Heart left ventricle (tissue), 16 donors: ENCODE data around the gene TMEM94. TPM values are rescaled to one million over a fixed set of nuclear protein-coding genes. Genes with fewer than 3 reads are reported as not detected.

Experiments
- ATAC-seq, 4 donors: fragments of 200-7000 bp; cut with Tn5 transposase; one replicate each; pipeline ENCODE4 v1.9.1; 2020 to 2022; ENCODE audit warnings: moderate library complexity in 4 of 4, mild to moderate bottlenecking in 3 of 4, moderate number of reproducible peaks in 1 of 4
- DNase-seq, 5 donors: peaks; one replicate each; pipeline ENCODE4 v3.0.0-alpha.2; 2020
- H3K27ac ChIP-seq, 12 donors: fragments of 200-600 bp; sonication (generic) in 4 of 12; one replicate each; pipeline versions ENCODE4 v1.5.0 to v1.8.0; 2016 to 2022; ENCODE audit warnings: mild to moderate bottlenecking in 2 of 12
- H3K27me3 ChIP-seq, 9 donors: fragments of 200-600 bp; sonication (generic) in 2 of 9; one replicate each; pipeline versions ENCODE4 v1.5.1 to v1.8.0; 2016 to 2022; ENCODE audit warnings: mild to moderate bottlenecking in 3 of 9
- H3K36me3 ChIP-seq, 9 donors: fragments of 200-600 bp; sonication (generic) in 2 of 9; one replicate each; pipeline versions ENCODE4 v1.5.0 to v1.8.0; 2018 to 2022; ENCODE audit warnings: mild to moderate bottlenecking in 2 of 9
- H3K4me1 ChIP-seq, 12 donors: fragments of 200-600 bp; sonication (generic) in 4 of 12; one replicate each; pipeline versions ENCODE4 v1.5.0 to v1.8.0; 2016 to 2022; ENCODE audit warnings: mild to moderate bottlenecking in 3 of 12
- H3K4me3 ChIP-seq, 12 donors: fragments of 200-600 bp; sonication (generic) in 4 of 12; one replicate each; pipeline versions ENCODE4 v1.5.0 to v1.8.0; 2017 to 2022; ENCODE audit warnings: mild to moderate bottlenecking in 9 of 12, moderate library complexity in 4 of 12
- H3K9me3 ChIP-seq, 12 donors: fragments of 200-600 bp; sonication (generic) in 4 of 12; one replicate each; pipeline versions ENCODE4 v1.5.0 to v1.8.0; 2016 to 2022; ENCODE audit warnings: mild to moderate bottlenecking in 1 of 12
- CTCF ChIP-seq, 12 donors: fragments of 200-600 bp; sonication (generic) in 4 of 12; IDR thresholded peaks; one replicate each; pipeline versions ENCODE4 v1.5.0 to v1.8.0; 2018 to 2022; ENCODE audit warnings: antibody characterized with exemption in 12 of 12, mild to moderate bottlenecking in 5 of 12
- POLR2A ChIP-seq, 2 donors: fragments of 450-650 bp; IDR thresholded peaks; one replicate each; pipeline ENCODE4 v1.6.1; 2017; ENCODE audit warnings: antibody characterized with exemption in 2 of 2, mild to moderate bottlenecking in 2 of 2, moderate library complexity in 2 of 2
- WGBS, 4 donors: extraction: QIAGEN DNeasy Blood & Tissue Kit in 2 of 4; methylation state at CpG; one replicate each; pipeline versions ENCODE4 v1.1.5 to v1.1.7; 2013 to 2018; 5-methylcytosine and 5-hydroxymethylcytosine counted together
- intact Hi-C, 10 donors: fragments of 100-400 bp; cut with DNase I; formaldehyde crosslinking; loops; one replicate each; pipeline versions ENCODE4 v1.11.1 to v1.14.2; 2022
- polyA plus RNA-seq, 2 donors: library from polyadenylated mRNA; stranded (reverse); fragments of 200-250 nt; gene quantifications; one replicate each; pipeline ENCODE4 v1.2.3, GENCODE V29; 2013
- total RNA-seq, 9 donors: library from RNA; depleted of rRNA in 2 of 9; stranded (reverse); fragments of >200 nt in 2 of 9; fragmentation: NEBNext Ultra II Directional in 3 of 9; extraction: Animal tissue kit (Norgen Biotek cat#: 25700) in 3 of 9; gene quantifications; one replicate each; pipeline versions ENCODE4 v1.1.0 to v1.2.4, GENCODE V29; 2016 to 2023
- donor health status: ischemic (EF 13 %, LVEDD 7.1; RV severe dilation, severe dysfunction).
- donor health status: healthy with polysubstance abuse.
- donor health status: DM: no; HTN: yes; CAD: no.
- donor health status: DM: no; HTN: no; CAD: no.
- donor health status: ischemic (EF 25% LVEDD 6.9; RV normal size, moderate dysfunction).
- donor health status: ischemic (EF 25% LVEDD 5.7; RV mildly dilated, moderate dysfunction).
- donor health status: healthy.
- donor health status: DM: yes; HTN: yes; CAD: no.
- donor health status: ischemic (EF 35%, LVEDD 5.7; RV mildly dilated, moderate dysfunction).
- donor health status: nonischemic (EF 11% LVEDD 7.7; RV severe dilation, severe dysfunction).
- donor health status: DM: yes; HTN: yes; CAD: no.
- donor health status: PGD.
- donor health status: ischemic (EF 29% LVEDD 5.4; RV normal size, mild dysfunction).
- donor health status: nonischemic (EF 23%, LVEDD 6.1; RV moderate dilation, normal function).

TMEM94 gene
- total and polyA plus RNA-seq, 11 donors = 34.1 to 130 (median 47.3) TPM

DNA sequence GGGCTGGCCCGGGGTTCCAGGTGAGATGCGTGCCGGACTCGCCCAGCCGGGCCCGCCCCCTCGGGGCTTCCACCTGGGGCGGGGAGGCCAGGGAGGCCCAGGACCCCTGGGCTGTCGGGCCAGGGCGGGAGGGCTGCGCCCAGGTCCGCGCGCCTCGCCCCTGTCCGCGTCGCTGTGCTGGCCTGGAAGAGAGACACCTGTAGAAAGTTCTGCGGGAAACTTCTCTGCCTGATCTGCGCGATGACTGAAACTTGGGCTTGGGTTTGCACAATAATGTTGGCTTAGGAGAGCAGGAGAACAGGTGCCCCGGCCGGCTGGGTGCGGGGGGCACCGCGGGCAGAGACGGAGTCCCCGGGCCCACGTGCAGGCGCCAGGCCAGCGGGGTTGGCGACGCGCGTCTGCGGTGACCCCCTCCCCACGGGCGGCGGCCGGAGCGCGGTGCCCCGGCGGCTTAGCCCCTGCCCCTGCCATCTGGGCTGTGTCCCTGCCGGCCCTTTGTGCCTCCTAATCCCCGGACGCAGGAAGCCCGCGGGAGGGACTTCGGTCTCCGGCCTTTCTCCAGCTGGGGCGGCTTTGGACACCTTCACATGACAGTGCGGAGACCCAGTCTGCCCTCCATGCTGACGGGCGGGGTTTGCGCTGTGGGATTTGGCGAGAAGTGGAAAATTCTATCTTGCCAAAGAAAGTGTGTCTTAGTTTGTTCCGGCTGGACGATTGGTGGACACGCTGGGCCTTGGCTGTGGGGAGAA, 69.5 kb downstream of the TMEM94 start:
- Histone ChIP-seq H3K27me3 (peaks cover 0 to 6% (median 0%) of the 10 kb centered on the region in 9 donors), H3K4me1 (peaks cover 0 to 22% (median 12%) of the 10 kb centered on the region in 12 donors), H3K36me3 (peaks cover 0 to 13% (median 0%) of the 10 kb centered on the region in 9 donors), H3K4me3 (peak overlapping the region; percentile 28 to 83 (median 71)), H3K9me3 (no peaks in the 10 kb centered on the region), H3K27ac (peak overlapping the region in 6 of 12 donors; percentile 27 to 78 (median 71))
- TF ChIP-seq POLR2A (IDR thresholded peaks at IDR 0.05) = no peak
- TF ChIP-seq CTCF (IDR thresholded peaks at IDR 0.05) = no peak
- 5 to 20% (median 10%) methylated on average over 19 to 60 of the region's 60 CpGs for WGBS, 4 donors
- peak in 1 of 4 donors; percentile 5 for ATAC-seq
- DNase-seq = no peak
- intact Hi-C loops = loop anchor here in 6 of 10 donors (2.0 to 10.0 kb wide), 5 partner anchors 59 to 201 kb away; partner anchors contain the start of gene MYO15B (in 2 of the 6)

DNA sequence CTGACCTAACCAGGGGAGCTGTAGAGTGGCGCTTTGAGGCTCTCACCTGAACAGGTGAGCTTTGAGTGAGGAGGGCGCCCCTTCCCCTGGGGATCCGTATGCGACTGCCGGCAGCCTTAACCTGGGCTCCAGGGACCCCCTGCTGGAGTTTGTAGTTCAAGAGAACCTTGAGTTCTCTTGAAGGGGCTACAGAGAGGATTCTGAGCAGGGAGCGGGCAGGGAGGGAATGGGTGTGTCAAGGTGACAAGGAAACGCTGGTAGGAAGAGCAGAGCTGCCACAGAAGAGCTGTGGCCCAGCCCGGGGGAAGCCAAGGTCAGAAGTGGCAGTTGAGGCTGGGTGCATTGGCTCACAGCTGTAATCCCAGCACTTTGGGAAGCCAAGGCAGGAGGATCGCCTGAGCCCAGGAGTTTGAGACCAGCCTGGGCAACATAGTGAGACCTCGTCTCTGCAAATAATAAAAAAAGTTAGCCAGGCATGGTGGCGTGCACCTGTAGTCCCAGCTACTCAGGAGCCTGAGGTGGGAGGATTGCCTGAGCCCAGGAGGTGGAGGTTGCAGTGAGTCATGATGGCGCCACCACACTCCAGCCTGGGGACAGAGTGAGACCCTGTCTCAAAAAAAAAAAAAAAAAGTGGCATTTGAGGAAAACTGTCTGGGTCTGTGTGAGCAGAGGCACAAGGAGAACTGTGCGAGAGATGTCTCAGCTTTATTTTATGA, 70.3 kb downstream of the TMEM94 start:
- Histone ChIP-seq H3K36me3 (peaks cover 0 to 8% (median 0%) of the 10 kb centered on the region in 9 donors), H3K9me3 (no peaks in the 10 kb centered on the region), H3K4me3 (peak overlapping the region in 10 of 12 donors; percentile 45 to 83 (median 74)), H3K4me1 (peaks cover 0 to 22% (median 12%) of the 10 kb centered on the region in 12 donors), H3K27ac (no peak overlapping the region), H3K27me3 (peaks cover 0 to 6% (median 0%) of the 10 kb centered on the region in 9 donors)
- intact Hi-C loops = loop anchor here in 4 of 10 donors (5.0 to 10.0 kb wide), 3 partner anchors 58 to 202 kb away; partner anchors contain the start of gene MYO15B (in 2 of the 4)
- ATAC-seq = no peak
- no peak for DNase-seq
- no peak for TF ChIP-seq POLR2A (IDR thresholded peaks at IDR 0.05)
- TF ChIP-seq CTCF (IDR thresholded peaks at IDR 0.05) = no peak
- WGBS, 4 donors = 68 to 77% (median 71%) methylated on average over 13 of the region's 13 CpGs

GRCh38 chr17:75530837-75531720, 74.6 kb downstream of the TMEM94 start:
- DNase-seq = no peak
- no peak overlapping the region for H3K27ac ChIP-seq
- no peak overlapping the region for H3K4me3 ChIP-seq
- H3K27me3 ChIP-seq = peaks cover 0 to 2% (median 0%) of the 10 kb centered on the region in 9 donors
- intact Hi-C loops = loop anchor here in 1 of 10 donors (10.0 kb wide), 1 partner anchor 216 kb away; no protein-coding TSS in a partner anchor
- peak in 1 of 4 donors; percentile 9 for ATAC-seq
- H3K36me3 ChIP-seq = no peaks in the 10 kb centered on the region
- WGBS, 4 donors = 80 to 82% (median 80%) methylated on average over 16 to 19 of the region's 19 CpGs
- peaks cover 0 to 12% (median 5%) of the 10 kb centered on the region in 12 donors for H3K4me1 ChIP-seq
- TF ChIP-seq CTCF (IDR thresholded peaks at IDR 0.05) (no peak), POLR2A (IDR thresholded peaks at IDR 0.05) (no peak)
- no peaks in the 10 kb centered on the region for H3K9me3 ChIP-seq
